Middle frontal gyrus (tissue), 1 donor: Measurements from ENCODE around the gene GABRR2.
"Not testable (repeated sequence)": the region's sequence is repeated elsewhere in the genome, so short reads cannot be mapped to it uniquely, and the experiment has no call there.

Experiments used
- DNase-seq: peaks from one replicate; pipeline ENCODE4 v3.0.0-alpha.2; 2015; ENCODE audit warnings: low spot score; ENCODE audit errors: extremely low spot score

GABRR2 gene

DNA sequence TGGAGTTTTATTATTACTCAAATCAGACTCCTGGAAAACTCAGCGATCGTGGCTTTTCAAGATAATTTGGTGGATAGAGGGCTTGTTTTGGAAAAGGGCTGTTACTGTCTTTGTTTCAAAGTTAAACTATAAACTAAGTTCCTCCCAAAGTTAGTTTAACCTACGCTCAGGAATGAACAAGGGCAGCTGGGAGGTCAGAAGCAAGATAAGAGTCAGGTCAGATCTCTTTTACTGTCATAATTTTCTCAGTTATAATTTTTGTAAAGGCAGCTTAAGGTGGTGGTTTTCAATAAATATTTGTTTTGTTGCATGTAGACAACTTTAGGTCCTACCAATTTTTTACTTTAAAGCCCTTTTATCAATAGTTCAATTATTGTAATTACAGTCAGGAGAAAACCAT lies 9.2 kb upstream of the GABRR2 start:
- no peak for DNase-seq

DNA sequence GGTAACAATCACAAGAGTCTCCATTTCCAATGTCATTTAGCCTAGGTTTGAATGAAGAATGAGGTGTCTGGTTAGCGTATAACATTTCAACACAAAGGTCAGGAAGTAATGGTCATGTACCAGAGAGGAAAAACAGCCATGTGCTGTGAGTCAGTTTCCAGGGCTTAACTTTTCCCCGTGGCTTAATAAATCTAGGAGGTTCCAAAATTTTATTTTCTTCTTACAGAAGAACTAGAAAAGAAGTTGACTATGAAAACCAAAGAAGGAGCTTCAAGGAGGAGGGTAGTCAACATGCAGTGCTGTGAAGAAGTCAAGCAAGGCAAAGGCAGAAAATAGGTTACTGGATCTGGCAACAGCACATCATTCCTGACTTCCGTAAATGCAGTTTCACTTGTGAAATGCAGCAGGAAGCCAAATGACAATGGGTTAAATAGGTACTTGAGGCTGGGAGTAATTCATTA lies 8.4 kb upstream of the GABRR2 start:
- DNase-seq = no peak

DNA sequence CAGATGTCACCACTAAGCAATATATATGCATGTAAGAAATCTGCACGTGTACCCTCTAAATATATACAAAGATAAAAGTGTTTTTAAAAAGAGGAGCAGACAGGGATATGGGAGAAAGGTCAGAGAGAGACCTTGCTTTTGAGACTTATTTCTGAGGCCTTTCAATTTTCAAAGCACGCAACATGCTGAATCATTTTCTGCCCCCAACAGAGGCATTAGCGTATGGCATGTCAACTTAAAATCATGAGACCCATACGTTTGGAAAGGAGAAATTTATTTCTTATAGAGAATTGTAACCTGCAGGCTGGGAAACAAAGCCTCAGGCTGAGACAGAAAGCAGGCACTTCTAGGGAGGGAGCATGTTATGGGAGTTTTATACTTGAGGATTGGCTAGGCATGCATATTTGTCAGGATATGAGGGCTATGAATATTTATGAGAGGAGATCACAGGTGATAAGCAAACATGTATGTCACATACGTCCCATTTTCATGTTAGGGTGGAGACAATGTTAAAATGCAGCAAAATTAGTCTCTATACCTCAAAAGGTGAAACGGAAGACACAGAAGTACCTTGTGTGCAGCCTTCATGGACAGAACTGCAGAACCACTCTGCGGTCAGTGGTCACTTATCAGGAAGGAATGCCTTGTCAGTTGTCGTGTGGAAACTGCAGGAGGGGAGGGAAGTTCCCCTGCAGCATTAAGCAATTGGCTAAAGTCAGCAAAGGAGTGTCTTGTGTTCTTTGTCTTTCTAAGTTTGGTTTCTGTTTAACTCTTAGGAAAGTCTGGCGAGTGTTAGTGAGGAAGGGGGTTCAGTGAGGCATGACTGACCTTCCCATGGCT lies 6.3 kb upstream of the GABRR2 start:
- no peak for DNase-seq

DNA sequence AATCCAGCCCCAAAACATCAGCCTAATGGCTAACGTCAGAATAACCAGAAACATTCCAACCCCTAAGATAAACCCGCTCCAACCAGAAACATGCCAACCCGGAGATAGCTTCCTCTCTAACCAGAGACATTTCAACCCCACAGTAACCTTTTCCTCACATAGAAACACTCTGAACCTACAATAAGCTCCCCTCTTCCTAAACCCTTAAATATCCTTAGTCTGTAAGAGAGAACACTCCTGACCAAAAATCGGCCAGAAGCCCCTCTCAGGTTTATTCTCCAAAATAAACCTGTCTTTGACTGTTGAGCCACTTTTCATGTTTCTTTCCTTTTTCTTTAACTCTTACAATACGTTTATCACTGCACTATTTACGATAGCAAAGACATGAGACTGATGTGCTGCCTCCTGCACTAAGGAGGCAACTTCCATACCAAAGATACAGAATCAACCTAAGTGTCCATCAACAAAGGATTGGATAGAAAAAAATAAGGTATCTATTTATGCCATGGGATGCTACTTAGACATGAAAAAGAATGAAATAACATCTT lies 5.0 kb upstream of the GABRR2 start:
- no peak for DNase-seq

DNA sequence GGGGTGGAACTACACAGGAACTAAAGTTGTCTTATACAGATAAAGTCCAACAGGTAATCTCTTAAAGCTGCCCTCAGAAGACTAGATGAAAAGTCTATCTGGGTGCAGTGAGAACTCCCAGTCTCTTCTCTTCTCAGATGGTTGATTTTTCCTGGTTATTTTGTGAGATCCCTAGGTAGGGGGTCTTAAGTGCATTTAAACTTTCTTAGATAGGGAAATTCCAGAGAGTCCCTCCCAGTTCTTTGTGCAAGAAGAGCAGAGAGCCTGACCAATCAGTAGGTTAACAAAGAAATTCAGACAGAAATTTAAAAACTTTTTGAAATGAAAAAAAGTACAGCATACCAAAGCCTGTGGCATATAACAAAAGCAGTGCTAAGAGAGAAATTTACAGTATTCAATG lies 2.0 kb upstream of the GABRR2 start:
- no peak for DNase-seq

DNA sequence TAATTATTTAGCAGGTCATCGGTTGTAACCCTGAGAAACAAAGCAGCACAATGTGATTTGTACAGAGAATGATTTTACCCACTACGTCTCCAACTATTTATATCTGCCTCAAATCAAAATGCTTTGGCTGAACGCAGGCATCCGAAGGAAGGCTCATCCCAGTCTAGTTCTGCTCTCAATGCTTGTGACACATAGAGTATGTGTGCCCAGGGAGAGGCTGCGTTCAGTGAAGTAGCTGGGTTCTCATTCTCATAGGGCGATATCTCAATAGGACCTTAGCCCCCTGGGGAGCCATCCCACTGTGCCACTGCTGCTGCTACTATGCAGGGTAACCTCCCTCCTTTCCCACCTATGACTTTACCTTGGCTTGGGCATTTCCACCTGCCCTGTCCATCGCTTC lies 407 bp downstream of the GABRR2 start:
- no peak for DNase-seq

DNA sequence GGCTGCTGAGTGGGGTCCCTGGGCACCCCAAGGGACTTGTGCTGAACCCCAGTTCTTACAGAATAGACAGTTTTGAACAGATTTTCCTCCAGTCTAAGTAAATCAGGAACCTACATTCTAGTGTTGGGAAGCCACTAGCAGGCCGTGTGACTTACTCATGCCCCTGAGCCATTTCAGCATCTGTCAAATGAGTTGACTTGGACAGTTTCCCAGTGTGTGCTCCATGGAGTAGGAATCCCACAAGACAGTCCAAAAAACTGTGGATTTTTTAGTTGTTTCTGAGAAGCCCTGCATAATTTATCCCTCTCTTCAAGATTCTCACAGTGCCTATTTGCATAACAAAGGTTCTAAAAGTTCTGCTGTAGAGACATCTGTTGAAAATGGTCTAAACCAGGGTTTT lies 2.1 kb downstream of the GABRR2 start:
- DNase-seq = no peak

DNA sequence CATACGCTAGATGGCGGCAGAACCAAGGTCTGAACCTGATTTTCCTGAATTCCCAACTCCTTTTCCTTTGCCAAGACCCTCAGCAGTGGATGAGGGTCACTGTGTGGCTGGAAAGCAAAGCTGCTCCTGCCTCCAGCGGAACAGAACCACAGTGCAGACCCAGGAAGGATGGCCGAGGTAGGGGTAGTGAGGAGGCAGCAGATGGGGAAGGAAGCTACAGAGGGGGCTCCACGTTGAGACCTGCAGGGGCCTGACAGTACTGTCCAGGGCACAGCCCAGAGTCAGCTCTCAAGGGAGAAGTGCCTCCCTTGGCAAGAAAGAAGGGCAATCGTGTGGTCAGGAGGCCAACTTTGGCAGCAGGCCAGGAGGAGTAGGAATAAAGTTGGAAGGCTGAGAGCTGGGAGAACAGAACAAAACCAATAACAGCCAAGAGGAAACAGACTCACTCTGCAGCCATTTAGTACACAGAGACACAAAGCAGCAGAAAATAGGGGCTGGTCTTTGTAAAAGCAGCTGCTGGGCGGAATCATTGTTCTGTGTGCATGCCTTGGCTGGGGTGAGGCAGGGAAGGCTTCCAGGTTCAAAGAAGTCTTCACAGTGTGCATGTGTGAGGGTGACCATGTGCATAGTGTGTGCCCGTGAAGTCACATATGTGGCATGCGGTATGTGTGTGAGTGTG lies 3.1 kb downstream of the GABRR2 start:
- DNase-seq = no peak

DNA sequence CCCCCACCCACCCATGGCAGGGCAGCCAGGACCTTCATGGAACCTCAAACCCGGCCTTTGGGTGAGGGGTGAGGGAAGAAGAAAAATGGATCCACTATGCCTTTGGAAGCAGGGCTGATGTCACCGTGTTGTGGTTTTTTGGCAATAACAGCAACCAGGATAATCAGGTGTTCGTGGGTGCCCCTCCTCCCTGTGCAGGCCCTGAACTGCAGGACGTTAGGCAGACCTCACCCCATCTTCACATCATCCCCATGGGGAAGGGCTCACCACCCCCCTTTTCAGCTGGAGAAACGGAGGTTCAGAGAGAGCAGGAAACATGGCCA lies 3.6 kb downstream of the GABRR2 start:
- DNase-seq = no peak

DNA sequence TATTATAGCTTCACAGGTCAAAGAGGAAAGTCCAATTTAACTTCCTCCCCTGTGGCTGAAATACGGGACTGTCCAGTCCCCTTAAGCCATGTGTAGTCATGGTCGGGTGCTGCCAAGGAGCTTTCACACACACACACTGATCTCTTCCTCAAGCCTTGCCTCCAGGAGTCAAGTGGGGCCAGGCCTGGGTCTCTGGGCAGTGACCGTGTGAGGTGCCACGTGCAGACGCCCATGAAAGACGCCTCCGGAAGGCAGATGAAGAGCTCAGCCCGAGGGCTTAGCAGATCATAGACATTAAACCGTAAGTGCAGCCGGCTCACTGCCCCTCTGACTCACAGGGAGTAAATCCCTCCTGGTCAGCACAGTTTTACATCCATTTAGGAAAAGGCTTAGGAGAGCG lies 4.2 kb downstream of the GABRR2 start:
- no peak for DNase-seq

DNA sequence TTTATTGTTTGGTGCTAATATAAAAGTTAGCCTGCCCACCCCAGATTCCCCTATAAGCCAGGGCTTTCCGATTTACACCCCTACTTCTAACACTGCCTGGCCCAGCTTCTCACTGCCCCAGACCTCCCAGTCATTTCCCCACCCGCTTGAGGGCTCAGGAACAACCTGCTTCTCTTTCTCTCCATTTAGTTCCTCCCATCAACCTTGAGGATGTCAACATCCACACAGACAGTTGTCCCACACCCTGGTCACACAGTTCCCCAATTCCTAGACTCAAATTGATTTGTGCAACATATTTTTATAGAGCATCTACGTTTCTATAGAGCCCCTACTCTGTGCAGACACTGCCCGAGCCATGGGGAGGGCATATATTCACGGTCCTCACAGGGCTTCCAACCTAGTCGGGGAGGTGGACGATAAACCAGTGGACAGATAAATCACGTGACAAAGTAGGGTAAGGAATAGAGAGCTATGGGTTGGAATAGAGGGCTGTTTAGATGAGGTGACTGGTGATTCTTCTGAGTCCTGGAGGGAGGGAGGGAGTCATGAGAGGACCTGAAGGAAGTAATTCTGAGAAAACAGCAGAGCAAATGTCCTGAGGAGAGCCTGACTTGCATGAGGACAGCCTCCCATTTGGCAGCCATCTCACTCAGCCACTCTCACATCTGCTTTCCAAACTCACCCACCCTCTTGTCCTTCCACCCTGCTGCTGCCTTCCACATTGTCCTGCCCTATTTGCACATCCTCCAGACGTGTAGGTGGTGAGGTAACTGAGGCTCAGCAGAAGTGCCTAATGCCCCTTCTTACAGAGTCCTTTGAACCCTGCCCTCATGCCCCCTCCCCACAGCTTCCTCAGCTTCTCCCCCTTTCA lies 6.3 kb downstream of the GABRR2 start:
- DNase-seq = no peak

DNA sequence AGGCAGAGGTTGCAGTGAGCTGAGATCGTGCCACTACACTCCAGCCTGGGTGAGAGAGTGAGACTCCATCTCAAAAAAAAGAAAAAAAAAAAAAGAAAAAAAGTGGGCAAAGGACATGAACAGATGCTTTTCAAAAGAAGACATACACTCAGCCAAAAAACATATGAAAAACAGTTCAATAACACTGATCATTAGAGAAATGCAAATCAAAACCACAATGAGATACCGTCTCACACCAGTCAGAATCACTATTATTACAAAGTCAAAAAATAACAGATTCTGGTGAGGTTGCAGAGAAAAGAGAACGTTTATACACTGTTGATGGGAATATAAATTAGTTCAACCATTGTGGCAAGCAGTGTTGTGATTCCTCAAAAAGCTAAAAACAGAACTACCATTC lies 10.6 kb downstream of the GABRR2 start:
- not testable (repeated sequence) for DNase-seq

DNA sequence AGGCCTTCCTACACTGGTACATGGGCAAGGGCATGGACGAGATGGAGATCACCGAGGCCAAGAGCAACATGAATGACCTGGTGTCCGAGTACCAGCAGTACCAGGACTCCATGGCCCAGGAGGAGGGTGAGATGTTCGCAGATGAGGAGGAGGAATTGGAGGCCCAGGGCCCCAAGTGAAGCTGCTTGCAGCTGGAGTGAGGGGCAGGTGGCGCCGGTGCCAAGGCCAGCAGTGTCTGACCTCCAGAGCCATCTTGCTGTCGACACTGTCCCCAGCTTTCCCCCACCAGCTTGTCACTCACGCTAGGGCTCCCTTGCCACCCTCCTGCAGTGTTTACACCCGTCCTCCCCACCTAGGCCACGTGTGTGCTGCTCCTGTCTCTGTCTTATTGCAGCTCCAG lies 12.2 kb downstream of the GABRR2 start:
- no peak for DNase-seq

DNA sequence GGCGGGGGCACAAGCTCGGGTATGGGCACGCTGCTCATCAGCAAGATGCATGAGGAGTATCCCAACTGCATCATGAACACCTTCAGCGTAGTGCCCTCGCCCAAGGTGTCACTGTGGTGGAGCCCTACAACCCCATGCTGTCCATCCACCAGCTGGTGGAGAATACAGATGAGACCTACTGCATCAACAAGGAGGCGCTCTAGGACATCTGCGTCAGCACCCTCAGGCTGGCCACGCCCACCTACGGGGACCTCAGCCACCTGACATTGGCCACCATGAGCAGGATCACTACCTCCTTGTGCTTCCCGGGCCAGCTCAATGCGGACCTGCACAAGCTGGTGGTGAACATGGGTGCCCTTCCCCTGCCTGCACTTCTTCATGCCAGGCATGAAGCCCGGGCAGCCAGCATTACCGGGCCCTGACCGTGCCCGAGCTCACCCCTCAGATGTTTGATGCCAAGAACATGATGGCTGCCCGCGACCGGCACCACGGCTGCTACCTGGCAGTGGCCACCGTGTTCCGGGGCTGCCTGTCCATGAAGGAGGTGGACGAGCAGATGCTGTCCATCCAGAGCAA lies 12.8 kb downstream of the GABRR2 start:
- no peak for DNase-seq

DNA sequence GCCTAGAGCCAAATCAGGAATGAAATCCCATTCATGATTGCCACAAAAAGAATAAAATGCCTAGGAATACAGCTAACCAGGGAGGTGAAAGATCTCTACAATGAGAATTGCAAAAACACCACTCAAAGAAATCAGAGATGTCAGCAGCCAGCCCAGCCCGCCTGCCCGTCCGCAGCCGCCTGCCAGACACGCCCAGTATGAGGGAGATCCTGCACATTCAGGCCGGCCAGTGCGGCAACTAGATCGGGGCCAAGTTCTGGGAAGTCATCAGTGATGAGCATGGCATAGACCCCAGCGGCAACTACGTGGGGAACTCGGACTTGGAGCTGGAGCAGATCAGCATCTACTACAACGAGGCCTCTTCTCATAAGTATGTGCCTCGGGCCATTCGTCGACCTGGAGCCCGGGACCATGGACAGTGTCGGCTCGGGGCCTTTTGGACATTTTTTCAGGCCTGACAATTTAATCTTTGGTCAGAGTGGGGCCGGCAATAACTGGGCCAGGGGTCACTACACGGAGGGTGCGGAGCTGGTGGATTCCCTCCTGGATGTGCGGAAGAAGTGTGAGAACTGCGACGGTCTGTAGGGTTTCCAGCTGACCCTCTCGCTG lies 13.4 kb downstream of the GABRR2 start:
- DNase-seq = no peak

DNA sequence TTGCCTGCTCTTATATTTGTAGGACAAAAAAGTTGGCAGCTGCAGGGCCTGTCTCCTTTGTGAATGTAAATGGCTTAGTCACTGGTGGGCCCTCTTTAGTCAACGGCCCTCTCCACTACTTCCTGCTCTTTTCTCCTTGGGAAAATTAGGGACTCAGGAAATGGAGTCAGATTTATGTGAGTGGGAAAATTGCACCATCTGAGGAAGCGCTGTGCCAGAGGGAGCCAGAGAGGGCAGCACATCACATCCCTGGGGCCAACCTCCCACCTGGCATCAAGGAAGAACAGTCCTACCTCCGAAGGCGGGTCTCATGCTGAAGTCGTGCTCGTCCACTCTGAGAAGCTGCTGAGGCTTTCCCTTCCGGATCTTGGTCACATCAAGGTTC lies 15.6 kb downstream of the GABRR2 start:
- DNase-seq = no peak

DNA sequence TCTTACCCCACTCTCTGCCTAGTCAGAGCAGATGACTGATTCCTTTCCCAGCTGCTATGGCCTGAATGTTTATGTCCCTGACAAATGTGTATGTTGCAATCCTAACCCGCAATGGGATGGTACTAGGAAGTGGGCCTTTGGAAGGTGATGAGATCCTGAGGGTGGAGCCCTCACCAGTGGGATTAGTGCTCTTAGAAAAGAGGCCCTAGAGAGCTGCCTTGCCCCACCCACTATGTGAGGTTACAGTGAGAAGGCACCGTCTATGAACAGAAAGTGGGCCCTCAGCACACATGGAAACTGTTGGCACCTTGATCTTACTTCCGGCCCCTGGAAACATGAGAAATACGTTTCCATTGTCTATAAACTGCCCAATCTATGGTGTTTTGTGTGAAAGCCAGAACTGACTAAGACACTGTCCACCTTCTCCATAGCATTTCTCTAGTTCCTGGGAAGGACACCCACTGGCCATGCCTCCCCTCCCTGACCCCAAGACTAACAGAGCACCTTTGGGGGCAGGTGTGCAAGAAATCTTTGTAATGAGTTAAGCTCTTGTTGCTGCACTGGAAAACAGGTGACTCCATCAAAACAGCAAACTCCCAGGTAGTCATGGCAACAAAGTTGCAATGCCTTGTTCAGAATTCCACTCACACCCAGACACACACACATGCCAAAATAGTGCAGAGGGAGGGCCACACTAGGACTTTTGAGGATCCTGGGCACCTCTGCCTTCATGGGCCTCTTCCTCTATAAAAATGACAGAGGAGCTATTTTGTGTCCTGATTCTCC lies 16.2 kb downstream of the GABRR2 start:
- no peak for DNase-seq

DNA sequence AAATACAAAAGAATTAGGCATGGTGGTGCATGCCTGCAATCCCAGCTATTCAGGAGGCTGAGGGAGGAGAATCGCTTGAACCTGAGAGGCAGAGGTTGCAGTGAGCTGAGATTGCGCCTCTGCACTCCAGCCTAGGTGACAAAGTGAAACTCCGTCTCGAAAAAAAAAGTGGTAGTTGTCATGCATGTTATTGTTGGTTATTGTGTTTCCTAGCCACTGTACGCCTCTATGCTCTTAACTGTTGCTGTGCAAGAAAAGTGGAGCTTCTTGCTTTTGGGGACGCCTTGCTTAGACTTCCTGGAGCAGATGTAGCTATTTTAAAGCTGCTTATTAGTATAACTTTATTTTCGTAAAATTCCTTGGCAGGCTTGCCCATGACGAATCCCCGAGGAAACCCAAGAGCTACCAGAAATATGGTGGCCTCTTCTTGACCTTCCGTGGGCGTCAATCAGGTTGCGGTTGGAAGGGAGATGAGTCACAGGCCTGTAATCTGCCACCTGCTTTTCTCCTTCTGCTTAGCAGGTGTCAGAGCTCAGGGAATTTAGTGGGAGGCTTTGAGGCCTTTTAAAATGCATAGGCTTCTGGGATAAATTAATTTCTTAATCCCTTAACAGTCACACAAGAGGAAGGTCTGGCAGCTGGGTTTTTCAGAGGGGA lies 17.3 kb downstream of the GABRR2 start:
- no peak for DNase-seq

DNA sequence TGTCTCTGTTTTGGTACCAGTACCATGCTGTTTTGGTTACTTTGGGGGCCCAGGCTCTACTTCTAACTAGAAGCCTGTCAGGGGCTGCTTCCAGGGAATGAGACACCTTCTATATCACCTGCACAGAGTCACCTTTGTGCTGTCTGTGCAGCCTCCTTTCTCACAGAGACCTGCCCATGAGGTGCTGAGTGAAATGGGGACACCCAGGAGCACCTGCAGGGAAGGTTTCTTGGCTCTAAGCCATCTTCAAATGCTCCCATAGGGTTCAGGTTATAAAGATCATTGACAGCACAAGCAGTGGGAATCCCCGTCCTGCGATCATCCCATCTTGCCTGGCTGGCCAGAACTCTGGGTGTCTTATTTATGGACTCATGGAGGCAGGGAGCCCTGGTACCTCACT lies 19.1 kb downstream of the GABRR2 start:
- DNase-seq = no peak

DNA sequence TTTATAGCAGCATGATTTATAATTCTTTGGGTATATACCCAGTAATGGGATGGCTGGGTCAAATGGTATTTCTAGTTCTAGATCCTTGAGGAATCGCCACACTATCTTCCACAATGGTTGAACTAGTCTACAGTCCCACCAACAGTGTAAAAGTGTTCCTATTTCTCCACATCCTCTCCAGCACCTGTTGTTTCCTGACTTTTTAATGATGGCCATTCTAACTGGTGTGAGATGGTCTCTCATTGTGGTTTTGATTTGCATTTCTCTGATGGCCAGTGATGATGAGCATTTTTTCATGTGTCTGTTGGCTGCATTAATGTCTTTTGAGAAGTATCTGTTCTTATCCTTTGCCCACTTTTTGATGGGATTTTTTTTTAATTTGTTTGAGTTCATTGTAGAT lies 20.0 kb downstream of the GABRR2 start:
- not testable (repeated sequence) for DNase-seq
